22Rv1 (cell line): ENCODE results near the gene CS.

Experiments used
- H3K27ac ChIP-seq: fragments of 450-650 bp; 2 replicates; pipeline ENCODE4 v1.5.1; 2017
- ZFX ChIP-seq: fragments of 450-650 bp; IDR thresholded peaks from 2 replicates; pipeline ENCODE4 v1.6.1; 2017; ENCODE audit warnings: antibody characterized with exemption, borderline replicate concordance
- TF ChIP-seq, protein P1 (sequence below): fragments of 450-650 bp; IDR thresholded peaks from 2 replicates; pipeline ENCODE4 v1.5.1; 2017; ENCODE audit warnings: mild to moderate bottlenecking

The CS gene

DNA sequence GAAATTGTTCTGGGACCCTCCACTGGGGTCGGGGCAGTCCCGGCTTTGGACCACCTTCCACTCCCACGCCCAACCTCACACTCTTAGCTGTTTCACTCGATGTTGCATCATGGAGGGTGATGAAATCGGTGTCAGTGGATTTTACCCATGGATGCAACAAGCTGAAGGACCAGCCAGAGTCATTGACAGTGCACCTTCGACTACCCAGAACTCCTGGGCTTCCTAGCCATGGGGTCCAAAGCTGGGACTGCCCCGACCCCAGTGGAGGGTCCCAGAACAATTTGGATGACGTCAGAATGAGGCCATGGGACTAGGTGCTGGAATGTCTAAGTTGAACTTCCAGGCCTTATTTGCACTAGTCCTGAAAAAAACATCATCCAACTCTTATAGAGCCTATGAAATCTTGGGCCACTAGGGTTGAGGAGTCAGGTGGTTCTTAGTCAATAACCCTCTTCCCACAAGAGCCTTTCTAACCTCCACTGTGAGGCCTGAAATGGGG, 37.7 kb upstream of the CS start:
- TF ChIP-seq ZFX = no peak
- TF ChIP-seq, protein P1, sequence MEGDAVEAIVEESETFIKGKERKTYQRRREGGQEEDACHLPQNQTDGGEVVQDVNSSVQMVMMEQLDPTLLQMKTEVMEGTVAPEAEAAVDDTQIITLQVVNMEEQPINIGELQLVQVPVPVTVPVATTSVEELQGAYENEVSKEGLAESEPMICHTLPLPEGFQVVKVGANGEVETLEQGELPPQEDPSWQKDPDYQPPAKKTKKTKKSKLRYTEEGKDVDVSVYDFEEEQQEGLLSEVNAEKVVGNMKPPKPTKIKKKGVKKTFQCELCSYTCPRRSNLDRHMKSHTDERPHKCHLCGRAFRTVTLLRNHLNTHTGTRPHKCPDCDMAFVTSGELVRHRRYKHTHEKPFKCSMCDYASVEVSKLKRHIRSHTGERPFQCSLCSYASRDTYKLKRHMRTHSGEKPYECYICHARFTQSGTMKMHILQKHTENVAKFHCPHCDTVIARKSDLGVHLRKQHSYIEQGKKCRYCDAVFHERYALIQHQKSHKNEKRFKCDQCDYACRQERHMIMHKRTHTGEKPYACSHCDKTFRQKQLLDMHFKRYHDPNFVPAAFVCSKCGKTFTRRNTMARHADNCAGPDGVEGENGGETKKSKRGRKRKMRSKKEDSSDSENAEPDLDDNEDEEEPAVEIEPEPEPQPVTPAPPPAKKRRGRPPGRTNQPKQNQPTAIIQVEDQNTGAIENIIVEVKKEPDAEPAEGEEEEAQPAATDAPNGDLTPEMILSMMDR = no peak
- H3K27ac ChIP-seq = no peak overlapping the region

- TF ChIP-seq ZFX = no peak
- TF ChIP-seq, protein P1 = no peak
- no peak overlapping the region for H3K27ac ChIP-seq
Observed at GRCh38 chr12:56336361-56337167, 36.4 kb upstream of the CS start.

- peak overlapping the region; percentile 86; the same call in 1 of the 2 replicates for H3K27ac ChIP-seq
Observed at GRCh38 chr12:56335527-56335926, 35.4 kb upstream of the CS start.

GRCh38 chr12:56334490-56334793, 34.3 kb upstream of the CS start:
- TF ChIP-seq, protein P1 = peak; percentile 60
- TF ChIP-seq ZFX = no peak
- H3K27ac ChIP-seq = peak overlapping the region; percentile 86

DNA sequence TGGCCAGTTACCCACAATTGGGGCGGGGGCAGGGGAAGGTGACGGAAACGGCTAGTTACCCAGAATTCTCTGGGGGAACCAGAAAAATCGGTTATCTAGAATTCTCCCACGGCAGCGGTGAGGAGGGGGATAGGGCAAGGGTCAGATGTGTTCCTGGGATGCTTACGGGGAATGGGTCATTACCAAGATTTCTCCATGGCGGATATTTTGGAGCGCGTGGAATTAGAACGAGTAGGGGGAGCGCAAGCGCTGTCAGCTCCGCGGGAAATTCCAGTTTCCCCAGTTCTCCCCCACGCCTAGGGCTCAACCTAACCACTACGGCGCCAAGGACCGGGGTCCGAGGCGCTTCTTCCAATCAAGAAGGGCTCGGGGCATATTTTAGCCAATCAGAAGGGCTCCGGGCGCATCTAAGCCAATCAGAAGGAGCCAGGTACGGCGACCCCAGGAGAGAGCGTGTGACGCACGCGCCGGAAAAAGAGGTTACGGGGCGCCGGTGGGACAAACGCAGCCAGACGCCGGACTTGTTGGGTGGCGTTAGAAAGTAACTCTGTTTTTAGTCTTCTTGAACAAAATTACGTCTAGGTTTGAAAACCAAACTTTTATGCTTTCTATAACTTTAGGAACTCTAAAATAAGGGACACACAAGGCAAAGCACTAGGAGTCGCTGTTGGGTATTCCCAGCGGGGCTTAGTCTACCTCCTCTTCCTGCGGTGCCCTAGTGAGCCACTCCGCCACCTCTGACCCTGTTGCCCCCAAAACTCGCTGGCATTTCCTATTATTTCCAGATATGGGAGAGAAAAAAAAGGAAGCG, 33.8 kb upstream of the CS start, which contains the start of gene PAN2:
Gene PAN2 (minus strand): TSS at position 322 of the 811 bp plus-strand sequence. CDS start 906 bp downstream, outside the sequence.
- TF ChIP-seq ZFX = no peak
- TF ChIP-seq, protein P1 = peak; percentile 91
- peak within 1 kb of the TSS; percentile 86 for H3K27ac ChIP-seq

DNA sequence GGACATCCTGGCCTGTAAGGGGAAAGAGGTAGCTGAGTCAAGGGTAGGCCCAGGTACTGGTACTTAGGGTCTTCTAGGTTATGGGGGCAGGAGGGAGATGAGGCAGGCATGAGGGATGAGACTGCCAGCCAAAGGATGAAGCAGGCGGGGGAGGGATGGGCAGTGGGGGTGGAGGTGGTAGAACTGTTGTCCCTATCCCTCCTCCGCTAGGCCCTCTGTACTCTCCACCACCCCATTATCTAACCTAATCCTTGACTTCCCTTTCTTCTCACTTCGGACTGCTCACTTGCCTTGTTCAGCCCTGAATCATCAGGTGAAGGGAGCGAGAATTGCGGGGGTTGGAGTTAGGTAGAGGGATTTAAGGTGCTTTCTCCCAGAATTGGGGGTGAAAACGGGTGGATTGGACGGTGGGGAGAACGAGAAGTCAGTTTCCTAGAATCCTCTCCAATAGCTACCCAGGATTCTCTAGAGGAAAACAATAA, 33.1 kb upstream of the CS start:
- TF ChIP-seq ZFX = no peak
- TF ChIP-seq, protein P1 = no peak
- peak overlapping the region; percentile 86 for H3K27ac ChIP-seq

- H3K27ac ChIP-seq = peak overlapping the region; percentile 86
- TF ChIP-seq ZFX = no peak
- TF ChIP-seq, protein P1 = no peak
Observed at GRCh38 chr12:56332512-56333196, 32.5 kb upstream of the CS start.
